Right lobe of liver (tissue), 4 donors: Measurements from ENCODE around the gene MALAT1.
"Not testable (repeated sequence)": the region's sequence is repeated elsewhere in the genome, so short reads cannot be mapped to it uniquely, and the experiment has no call there.

Experiments used
- CTCF ChIP-seq, 4 donors: fragments of 200-600 bp in 3 of 4; fragments of 450-650 bp in 1 of 4; IDR thresholded peaks; one replicate each; pipeline versions ENCODE4 v1.5.1 to v1.8.0; 2016 to 2022; ENCODE audit warnings: antibody characterized with exemption in 4 of 4, mild to moderate bottlenecking in 2 of 4
- POLR2A ChIP-seq: fragments of 450-650 bp; IDR thresholded peaks from one replicate; pipeline ENCODE4 v1.6.1; 2017; ENCODE audit warnings: antibody characterized with exemption, mild to moderate bottlenecking
- donor health status: DM: no; HTN: no; CAD: no.
- donor health status: DM: no; HTN: no; CAD: no.
- donor health status: DM: no; HTN: yes; CAD: no.

GRCh38 chr11:65522718-65523630, 24.1 kb downstream of the MALAT1 start:
- TF ChIP-seq CTCF (IDR thresholded peaks at IDR 0.05); POLR2A: not testable (repeated sequence)
